HG03045 (cell line): ENCODE measurements around the gene LDHB.
"Not testable (repeated sequence)": the region's sequence is repeated elsewhere in the genome, so short reads cannot be mapped to it uniquely, and the experiment has no call there.

Experiments used
- ATAC-seq: cut with Tn5 transposase; IDR thresholded peaks from one replicate; pipeline ENCODE4 v1.9.1; 2021; ENCODE audit warnings: mild to moderate bottlenecking, moderate library complexity; ENCODE audit not compliant: unreplicated experiment

LDHB gene

DNA sequence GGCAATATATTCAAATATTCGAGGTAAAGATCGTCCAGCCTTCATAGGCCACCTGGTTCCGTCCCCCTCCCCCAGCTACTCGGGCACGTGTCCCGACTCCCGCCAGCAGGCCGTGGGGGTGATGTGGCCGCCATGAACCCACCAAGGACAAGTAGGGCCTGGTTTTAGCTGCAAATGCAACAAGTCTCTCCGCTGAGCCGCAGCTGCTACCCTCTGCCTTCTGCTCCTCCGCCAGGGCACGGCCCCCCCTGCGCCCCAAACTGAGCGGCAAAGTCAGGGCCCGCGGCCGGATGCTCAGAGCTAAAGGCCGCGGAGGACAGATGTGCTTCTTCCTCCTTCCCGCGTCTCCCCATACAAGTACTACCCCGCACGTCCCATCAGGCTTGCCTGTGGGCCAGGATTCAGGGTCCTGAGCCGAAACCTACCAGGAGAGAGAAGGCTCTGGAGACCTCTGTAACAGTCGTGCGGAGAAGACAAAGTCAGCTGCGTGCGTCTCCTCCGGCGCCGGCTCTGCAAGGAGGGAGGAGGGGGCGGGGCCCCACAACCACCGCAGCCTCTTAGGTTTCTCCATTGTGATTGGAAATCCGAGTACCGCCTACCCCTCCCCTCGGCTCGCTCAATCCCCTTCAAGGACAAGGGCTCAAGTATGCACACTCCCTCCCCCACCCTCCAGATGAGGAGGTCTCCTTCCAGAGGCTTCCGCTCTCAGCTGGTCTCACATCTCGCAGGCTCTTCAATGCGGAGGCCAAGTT is at the start of gene LDHB:
TSS of gene LDHB (minus strand) at position 517 of the 752 bp plus-strand sequence. CDS start 3,171 bp downstream, outside the sequence.
- ATAC-seq, result peak; percentile 96

DNA sequence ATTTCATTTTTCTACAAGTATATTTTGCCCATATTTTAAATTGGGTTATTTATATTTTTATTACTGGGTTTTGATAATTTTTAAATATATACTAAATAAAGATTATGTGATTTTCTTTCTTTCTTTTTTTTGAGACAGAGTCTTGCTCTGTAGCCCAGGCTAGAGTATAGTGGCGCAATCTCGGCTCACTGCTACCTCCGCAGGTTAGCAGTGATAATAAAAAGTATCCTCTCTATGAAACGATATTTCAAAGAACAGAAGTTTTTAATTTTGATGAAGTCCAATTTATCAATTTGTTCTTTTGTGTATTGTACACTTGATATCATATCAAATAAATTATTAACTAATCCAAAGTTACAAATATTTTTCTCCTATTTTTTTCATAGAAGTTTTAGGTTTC is 47.2 kb upstream of the LDHB start:
- no peak for ATAC-seq

DNA sequence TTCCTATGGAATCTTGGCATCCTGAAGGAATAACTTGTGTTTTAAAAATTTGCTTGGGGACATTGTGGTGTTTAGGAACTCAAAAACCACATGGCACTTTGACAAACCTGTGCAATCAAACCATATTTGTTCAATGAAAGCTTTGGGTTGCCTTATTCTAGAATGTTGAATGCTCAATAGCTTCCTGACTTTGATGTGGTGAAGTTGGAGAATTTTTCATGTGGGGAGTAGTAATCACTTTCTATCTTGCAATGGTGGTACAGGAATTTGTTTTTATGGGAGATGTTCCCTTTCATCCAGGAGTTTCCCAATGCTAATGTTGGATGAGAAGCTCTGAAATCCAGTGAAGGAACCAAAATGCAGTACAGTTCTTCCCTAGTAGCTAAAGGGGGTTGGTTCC is 42.2 kb upstream of the LDHB start:
- ATAC-seq, result no peak

DNA sequence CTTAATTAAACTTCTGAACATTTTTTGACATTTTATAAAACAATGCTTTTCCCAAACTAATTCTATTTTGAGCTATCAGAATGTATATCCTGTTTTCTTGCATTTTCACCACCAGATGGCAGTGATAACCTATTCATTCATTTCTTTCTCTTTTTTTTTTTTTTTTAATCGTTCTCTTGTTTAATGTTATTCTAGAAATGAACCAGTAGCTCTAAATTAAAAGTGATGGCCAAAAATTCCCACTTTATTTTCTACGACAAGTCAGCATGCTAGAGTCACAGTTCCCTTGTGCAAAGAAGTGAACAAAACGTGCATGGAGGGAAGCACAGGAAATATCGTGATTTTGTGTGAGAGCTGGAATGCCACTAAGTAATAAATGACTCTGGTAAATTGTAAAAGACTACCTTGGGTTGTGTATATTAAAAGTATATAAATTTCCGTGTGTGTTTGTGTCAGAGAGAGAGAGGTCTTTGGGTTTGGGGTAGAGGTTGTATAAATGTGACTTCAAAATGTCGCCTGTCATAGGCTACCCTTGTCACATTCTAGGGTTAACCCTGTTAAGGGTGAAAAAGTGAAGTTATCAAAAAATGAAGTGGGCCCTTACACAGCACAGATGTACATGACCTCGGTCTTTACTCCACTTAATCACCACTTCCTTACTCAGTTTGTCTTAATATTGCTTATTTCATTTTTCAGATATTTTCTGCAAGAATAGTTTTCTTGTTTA is 40.4 kb upstream of the LDHB start:
- no peak for ATAC-seq

DNA sequence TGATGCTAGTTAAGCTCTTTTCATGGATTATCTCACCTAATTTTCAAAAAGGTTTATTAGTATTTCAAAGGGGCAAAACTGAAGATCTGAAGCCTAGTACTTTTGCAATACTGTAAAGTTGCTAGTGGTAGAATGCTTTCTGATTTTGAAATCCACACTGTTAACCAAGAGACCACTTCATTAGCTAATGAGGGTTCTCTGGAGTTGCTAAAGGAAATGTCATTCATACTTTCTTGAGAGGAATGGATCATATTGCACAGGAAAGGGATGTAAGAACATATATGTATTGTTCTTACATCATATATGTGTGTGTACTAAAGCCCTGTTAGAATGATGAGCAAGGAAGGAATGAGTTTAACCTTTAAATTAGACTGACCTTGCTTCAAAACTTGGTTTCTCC is 39.0 kb upstream of the LDHB start:
- no peak for ATAC-seq

DNA sequence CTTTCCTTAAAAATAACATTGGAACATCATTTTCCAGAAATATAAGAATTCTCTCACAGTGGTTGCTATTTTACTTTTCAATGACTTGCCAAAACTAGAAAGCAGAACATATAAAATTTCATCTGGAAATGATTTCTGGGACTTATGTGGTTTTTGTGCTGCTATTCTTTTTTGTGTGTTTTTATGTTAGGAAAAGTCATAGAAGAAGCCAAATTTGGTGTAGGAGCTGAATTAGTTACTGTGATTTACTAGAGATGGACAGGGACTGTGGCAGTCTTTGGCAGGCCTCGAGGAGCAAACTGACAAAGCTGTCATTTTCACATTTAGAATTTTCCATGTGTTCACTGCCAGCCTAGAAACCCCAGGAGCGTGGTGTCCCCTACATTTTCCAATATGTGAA is 38.3 kb upstream of the LDHB start:
- ATAC-seq, result no peak

DNA sequence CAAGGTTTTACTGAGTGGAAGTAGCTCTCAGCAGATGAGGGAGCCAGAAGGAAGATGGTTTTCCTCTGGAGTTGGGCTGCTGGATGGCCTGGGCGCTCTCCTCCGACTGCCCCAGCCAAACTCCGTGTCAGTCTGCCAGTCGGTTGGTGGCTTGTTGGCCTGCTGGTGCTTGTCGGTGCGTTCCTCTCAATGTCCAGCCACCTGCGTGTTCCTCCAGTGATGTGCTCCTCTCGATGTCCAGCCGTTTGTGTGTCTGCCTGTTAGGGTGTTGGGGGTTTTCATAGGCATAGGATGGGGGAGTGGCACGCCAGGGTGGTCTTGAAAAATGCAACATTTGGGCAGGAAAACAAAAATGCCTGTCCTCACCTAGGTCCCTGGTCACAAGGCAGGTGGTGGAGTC is 37.0 kb upstream of the LDHB start:
- ATAC-seq, result no peak

DNA sequence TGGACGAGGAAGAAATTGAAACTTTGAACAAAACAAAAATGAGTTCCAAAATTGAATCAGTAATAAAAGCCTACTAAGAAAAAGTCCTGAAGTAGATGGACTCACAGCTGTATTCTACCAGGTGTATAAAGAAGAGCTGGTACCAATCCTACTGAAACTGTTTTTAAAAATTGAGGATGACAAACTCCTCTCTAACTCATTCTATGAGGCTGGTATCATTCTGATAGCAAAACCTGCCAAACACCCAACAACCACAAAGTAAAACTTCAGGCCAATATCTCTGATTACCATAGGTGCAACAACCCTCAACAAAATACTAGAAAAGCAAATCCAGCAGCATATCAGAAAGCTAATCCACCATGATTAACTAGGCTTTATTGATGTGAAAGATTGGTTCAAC is 33.9 kb upstream of the LDHB start:
- ATAC-seq, result no peak

DNA sequence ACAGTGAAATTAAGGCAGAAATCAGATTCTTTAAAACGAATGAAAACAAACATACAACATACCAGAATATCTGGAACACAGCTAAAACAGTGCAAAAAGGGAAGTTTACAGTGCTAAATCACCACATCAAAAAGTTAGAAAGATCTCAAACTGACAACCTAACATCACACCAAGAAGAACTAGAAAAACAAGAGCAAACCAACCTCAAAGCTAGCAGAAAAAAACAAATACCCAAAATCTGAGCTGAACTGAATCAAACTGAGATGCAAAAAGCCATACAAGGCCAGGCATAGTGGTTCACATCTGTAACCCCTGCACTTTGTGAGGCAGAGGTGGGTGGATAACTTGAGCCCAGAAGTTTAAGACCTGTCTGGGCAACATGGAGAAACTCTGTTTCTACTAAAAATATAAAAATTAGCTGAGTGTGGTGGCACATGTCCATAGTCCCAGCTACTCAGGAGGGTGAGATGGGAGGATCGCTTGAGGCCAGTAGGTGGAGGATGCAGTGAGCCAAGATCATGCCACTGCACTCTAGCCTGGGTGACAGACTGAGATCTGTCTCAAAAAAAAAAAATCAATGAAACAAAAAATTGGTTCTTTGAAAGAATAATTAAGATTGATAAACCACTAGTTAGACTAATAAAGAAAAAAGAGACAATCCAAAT is 33.2 kb upstream of the LDHB start:
- no peak for ATAC-seq

DNA sequence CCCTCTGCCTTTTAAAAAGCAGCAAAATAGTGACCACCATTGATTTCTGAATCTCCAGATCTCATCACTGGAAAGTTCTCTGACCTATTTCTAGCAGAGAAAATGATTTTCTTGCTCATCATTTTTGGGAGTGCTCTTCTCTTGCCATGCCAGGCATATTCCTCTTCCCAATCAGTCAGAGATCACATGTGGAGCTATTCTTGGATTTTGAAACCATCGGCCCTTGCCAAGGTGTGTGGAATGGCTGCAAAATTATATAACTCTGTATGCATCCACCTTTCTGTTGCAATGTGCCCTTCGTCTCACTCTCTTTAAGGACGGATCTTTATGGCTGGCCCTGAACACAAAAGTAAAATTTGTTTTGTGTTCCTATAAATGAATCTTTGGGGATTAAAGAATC is 25.5 kb upstream of the LDHB start:
- ATAC-seq, result no peak

DNA sequence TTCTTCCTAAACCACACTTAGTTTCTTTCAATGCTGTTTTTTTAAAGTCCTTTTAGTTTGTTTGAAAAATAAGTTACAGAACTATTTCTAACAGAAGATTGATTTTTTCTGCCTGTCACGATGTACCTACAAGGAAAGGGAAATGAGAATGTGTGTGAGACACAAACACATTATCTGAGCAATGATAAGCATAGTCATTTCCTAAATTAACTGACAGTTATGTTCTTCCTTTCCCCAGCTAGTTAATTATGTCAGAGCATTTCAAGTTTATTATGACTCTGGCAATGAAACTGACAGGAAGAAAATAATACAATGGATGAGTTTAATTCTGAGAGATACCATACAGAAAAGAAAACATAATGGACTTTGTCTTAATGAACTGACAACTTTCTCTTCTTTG is 21.3 kb upstream of the LDHB start:
- ATAC-seq, result no peak

DNA sequence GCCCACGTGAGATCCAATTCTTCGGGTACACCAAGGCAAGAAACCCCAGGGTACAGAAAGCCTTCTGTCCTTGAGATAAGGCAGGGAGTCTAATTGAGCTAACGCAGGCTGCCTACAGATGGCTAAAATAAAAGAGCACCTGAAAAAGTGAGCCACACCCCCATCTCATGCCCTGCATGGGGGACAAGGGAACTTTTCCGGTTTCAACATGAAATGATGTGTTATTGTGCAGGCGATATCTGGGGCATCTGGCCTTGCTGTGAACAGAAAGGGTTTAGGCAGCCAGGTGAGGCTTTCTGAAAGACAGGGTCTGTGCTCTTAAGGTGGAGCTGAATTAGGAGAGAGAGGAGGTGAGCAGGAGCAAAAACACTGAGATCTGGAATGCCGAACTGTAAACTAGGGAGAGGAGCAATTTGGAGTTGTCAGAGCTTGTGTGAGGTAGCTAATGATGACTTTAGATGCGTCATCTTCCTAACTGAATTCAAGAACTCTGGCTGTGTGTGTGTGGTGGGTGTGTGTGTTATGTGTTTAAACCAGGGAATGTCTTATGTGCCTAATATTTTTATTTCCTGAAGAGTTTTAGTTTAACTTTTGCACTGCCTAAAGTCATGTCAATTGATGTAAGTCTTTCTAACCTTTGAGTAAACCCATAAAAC is 20.1 kb upstream of the LDHB start:
- no peak for ATAC-seq

DNA sequence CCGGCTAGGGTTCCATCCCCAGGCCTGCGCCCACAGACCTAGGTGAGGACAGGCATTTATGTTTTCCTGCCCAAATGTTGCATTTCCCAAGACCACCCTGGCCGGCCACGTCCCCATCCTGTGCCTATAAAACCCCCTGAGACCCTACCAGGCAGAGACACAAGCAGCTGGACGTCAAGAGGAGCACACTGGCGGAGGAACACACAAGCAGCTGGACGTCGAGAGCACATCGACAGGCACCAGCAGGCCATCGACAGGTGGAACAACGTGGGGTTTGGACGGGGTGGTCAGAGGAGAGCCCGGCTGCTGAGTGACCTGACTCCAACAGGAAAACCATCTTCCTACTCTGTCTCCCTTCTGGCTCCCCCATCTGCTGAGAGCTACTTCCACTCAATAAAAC is 19.6 kb upstream of the LDHB start:
- ATAC-seq, result no peak

DNA sequence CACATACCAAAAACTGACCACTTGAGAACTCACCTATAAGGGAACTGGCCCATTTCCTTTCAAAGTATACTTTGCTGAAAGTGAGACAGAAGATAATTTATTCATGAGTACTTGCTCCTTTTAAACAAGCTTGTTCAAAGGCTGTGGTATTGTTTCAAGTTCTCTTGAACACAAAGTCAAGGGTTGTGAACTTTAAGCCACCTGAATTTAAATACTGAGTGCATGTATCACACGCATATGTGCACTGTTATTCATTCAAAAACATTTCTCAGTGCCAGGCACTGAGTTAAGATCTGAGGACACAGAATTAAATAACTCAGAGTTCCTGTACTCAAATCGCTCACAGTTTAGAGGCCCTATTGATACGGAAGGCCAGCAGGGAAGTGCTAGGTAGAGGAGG is 19.1 kb upstream of the LDHB start:
- ATAC-seq, result no peak

DNA sequence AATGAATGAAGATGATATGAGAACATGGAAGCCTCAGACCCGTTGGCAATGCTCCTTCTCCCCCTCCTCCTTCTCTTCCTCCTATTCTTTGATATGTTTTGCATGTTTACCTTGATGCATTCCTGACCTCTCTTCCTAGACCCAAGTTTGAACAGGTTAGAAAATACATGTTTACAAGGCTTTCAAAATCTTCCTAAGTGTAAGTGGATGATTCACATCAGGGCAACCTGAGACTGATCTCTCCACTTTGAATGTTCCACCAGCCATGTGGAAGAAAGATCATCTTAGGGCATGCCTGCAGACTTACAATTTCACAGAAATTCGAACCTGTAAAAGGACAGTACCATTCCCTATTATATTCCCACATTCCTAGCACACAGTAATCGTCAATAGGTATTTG is 18.0 kb upstream of the LDHB start:
- no peak for ATAC-seq

DNA sequence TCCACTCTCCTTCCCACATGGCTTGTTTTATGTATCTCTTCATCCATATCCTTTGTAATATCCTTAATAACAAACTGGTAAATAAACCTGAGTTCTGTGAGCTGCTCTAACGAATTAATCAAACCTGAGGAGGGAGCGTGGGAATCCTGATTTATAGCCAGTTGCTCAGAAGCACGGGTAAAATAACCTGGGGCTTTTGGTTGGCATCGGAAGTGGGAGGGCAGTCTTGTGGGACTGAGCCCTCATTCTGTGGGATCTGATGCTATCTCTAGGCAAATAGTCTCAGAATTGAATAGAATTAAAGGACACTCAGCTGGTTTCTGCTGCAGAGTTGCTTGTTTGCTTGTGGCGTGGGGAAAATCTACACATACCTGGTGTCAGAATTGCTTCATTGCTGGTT is 17.5 kb upstream of the LDHB start:
- ATAC-seq, result no peak

DNA sequence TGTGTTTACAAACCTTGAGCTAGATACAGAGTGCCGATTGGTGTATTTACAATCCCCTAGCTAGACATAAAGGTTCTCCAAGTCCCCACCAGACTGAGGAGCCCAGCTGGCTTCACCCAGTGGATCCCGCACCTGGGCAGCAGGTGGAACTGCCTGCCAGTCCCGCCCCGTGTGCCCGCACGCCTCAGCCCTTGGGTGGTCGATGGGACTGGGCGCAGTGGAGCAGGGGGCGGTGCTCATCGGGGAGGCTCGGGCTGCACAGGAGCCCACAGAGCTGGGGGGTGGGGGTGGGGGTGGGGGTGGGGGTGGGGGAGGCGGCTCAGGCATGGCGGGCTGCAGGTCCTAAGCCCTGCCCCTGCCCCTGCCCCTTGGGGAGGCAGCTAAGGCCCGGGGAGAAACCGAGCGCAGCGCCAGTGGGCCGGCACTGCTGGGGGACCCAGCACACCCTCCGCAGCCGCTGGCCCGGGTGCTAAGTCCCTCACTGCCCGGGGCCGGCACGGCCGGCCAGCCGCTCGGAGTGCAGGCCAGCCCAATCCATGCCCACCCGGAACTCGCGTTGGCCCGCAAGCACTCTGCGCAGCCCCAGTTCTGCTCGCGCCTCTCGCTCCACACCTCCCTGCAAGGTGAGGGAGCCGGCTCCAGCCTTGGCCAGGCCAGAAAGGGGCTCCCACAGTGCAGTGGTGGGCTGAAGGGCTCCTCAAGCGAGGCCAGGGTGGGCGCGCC is 16.3 kb upstream of the LDHB start:
- ATAC-seq, result not testable (repeated sequence)

DNA sequence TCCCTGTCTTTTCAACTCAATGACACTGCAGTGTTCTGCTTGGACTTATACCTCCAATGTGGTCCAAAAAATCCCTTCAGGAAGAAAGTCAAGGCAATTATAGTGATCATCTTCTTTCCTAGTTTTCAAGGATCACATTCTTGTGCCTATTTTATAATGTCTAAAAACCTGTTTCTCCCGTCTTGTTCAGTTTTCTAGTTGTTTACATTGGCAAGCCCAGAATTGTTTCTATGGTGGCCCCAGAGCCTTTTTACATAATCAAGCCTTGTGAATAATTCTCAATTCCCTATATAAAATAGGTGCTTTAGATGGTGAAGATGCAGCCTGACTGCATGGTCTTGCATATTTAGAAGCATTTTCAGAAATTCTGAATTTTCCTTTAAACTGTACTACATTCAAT is 14.5 kb upstream of the LDHB start:
- no peak for ATAC-seq

DNA sequence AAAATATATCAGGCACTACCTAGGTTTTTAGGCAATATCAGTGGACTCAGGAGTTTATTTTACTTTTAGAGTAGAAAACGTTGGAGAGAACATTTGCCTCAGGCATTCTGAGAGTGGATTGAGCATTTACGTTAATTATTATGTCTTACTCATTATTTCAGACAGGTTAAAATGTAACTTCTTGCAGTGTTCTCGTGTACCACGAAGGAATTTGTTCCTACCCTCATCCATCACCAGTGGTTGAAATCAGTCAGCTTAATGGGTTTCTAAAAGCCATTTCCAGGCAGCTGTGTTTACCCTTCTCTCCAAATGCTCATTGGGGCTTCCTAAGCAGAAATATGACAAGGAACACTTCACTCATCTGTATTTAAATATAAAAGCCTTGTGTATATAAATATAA is 9.1 kb upstream of the LDHB start:
- ATAC-seq, result no peak

DNA sequence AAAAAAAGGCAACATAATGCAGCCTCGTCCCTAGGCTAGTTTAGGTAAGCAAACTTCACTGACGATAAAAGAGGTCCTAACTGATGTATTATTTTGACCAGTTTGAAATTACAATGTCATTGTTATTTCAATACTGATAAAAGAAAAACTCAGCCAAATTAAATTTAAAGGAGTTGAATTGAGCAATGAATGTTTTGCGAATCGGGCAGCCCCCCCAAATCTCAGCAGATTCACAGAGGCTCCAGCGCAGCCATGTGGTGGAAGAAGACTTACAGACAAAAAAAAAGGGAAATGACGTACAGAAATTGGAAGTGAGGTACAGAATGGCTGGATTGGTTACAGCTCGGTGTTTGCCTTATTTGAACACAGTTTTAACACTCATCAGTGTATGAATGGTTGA is 8.2 kb upstream of the LDHB start:
- ATAC-seq, result no peak
